ENCODE data around the gene KCNJ10. TPM values are rescaled to one million over a fixed set of nuclear protein-coding genes. Genes with fewer than 3 reads are reported as not detected.

Gene KCNJ10
- total RNA-seq, 8 experiments from 2014 or later, result 0.18 to 3.9 (median 0.50) TPM

- ATAC-seq (replicated peaks in 6 of 8), result peak in 5 of 8 experiments; percentile 89 to 94 (median 92)
- 0 to 83% (median 5%) methylated on average over 1 to 2 of the region's 2 CpGs; no CpG with 5 or more reads in 2 of the 10 experiments for WGBS, 10 experiments
- H3K27ac ChIP-seq, result peak overlapping the region; percentile 2 to 22
- no peak overlapping the region for H3K4me3 ChIP-seq
- in situ Hi-C loops (cut with MboI; ENCODE audit: low pct_unique_long_range_greater_than_20kb in 2 of 9, low sequenced_read_pairs in 9 of 9, unreplicated experiment in 9 of 9), result loop anchor here in 3 of 9 experiments (25.0 kb wide), 2 partner anchors 237 to 887 kb away; partner anchors contain the start of gene DUSP23 (in 3 of the 3)
- peaks cover 43 to 56% of the 10 kb centered on the region in 2 donors for H3K4me1 ChIP-seq (replicated peaks in 1 of 2)
These were observed 45.6 kb downstream of the KCNJ10 start for GRCh38 chr1:160024195-160024905.

DNA sequence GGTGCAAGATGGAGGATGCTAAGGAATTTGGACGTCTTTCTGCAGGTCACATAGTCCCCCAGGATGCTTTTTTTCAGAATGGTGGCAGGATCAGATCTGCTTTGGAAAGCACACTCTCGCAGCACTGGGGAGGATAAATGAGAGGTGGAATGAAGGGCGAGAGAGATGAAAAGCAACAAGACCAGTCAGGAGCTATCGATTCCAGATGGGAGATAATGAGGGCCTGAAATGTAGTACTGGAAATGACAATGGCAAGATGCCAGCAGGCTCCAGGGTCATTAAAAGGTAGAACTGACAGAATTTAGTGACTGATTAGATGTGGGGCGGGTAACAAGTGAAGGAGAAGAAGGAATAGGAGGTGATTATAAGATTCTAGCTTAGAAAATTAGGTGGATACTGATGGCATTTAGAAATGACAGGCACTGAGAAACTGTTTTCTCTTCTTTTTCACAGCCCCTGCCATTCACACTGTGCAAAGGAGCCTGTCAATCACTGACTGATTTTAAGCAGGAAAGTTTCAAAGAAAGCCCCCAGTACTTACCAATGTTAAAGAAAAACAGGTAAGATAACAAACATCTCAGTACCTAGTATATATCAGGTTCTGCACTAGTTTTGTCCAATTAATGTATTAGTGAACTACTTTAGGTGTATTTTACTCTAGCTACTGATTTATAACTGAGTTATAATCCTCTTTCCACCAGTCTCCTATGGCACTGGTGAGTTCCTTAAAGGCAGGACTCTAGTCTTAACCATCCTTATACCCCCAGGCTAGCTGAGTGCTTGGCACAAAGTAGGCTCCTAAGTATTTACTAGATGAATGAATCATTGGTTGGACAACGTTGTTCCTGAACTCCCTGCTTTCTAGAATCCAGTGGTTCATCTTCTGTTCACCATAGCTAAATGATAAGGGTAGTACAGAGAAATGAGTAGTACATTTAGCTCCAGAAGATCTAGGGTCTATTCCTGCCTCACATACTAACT is 47.3 kb downstream of the KCNJ10 start:
- peak in 7 of 8 experiments; percentile 14 to 68 (median 35) for ATAC-seq (replicated peaks in 6 of 8)
- in situ Hi-C loops (cut with MboI; ENCODE audit: low pct_unique_long_range_greater_than_20kb in 2 of 9, low sequenced_read_pairs in 9 of 9, unreplicated experiment in 9 of 9), result loop anchor here in 3 of 9 experiments (25.0 kb wide), 2 partner anchors 235 to 885 kb away; partner anchors contain the start of gene DUSP23 (in 3 of the 3)
- WGBS, 10 experiments, result 18 to 100% (median 36%) methylated on average over 1 to 6 of the region's 6 CpGs; no CpG with 5 or more reads in 1 of the 10 experiments

DNA sequence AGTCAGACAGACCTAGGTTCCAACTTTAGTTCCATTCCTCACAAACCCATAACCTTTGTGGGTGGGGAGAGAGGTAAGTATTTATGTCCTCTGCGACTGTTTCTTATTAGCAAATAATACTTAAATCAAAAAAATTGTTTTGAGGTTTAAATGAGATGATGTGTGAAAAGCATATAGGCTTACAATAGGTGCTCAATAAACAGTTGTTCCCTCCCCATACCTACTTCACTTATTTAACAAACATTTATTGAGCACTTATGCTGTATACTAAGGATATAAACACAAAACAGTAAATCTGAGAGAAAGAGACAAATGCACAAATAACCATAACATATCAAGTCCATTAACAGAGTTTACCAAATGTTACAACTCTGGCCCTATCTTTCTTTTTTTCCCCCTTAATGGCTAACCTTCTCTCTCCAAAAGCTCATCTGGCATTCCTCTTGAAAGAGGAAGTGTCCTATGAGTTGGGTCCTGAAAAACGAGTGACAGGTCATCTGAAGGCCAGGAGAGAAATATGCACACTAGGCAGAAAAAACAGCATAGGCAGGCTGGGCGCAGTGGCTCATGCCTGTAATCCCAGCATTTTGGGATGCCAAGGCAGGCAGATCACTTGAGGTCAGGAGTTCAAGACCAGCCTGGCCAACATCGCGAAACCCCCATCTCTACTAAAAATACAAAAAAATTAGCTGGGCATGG is 48.4 kb downstream of the KCNJ10 start:
- peaks cover 38 to 44% of the 10 kb centered on the region in 2 donors for H3K4me1 ChIP-seq (replicated peaks in 1 of 2)
- no peak for ATAC-seq (replicated peaks in 6 of 8)
- H3K27ac ChIP-seq, result peak overlapping the region; percentile 30 to 64
- in situ Hi-C loops (cut with MboI; ENCODE audit: low pct_unique_long_range_greater_than_20kb in 2 of 9, low sequenced_read_pairs in 9 of 9, unreplicated experiment in 9 of 9), result loop anchor here in 3 of 9 experiments (25.0 kb wide), 2 partner anchors 234 to 884 kb away; partner anchors contain the start of gene DUSP23 (in 3 of the 3)
- H3K4me3 ChIP-seq, result no peak overlapping the region
- WGBS, 10 experiments, result 60 to 100% (median 88%) methylated on average over 1 to 5 of the region's 5 CpGs

More for the DNA sequence above, 47.3 kb downstream of the KCNJ10 start:
- Histone ChIP-seq H3K4me3 (no peak overlapping the region), H3K27ac (peak overlapping the region; percentile 30 to 64), H3K4me1 (replicated peaks in 1 of 2) (peaks cover 38 to 44% of the 10 kb centered on the region in 2 donors)

- peaks cover 34 to 38% of the 10 kb centered on the region in 2 donors for H3K4me1 ChIP-seq (replicated peaks in 1 of 2)
- no peak overlapping the region for H3K27ac ChIP-seq
- in situ Hi-C loops (cut with MboI; ENCODE audit: low pct_unique_long_range_greater_than_20kb in 2 of 9, low sequenced_read_pairs in 9 of 9, unreplicated experiment in 9 of 9), result loop anchor here in 3 of 9 experiments (25.0 kb wide), 2 partner anchors 233 to 883 kb away; partner anchors contain the start of gene DUSP23 (in 3 of the 3)
- WGBS, 10 experiments, result 70 to 100% (median 99%) methylated on average over 1 to 5 of the region's 5 CpGs; no CpG with 5 or more reads in 4 of the 10 experiments
- no peak overlapping the region for H3K4me3 ChIP-seq
- ATAC-seq (replicated peaks in 6 of 8), result no peak
These were observed 49.8 kb downstream of the KCNJ10 start for GRCh38 chr1:160020196-160020595.

- Histone ChIP-seq H3K4me1 (replicated peaks in 1 of 2) (peaks cover 23 to 26% of the 10 kb centered on the region in 2 donors), H3K27ac (no peak overlapping the region), H3K4me3 (no peak overlapping the region)
- in situ Hi-C loops (cut with MboI; ENCODE audit: low pct_unique_long_range_greater_than_20kb in 2 of 9, low sequenced_read_pairs in 9 of 9, unreplicated experiment in 9 of 9), result loop anchor here in 3 of 9 experiments (25.0 kb wide), 2 partner anchors 232 to 882 kb away; partner anchors contain the start of gene DUSP23 (in 3 of the 3)
- 20 to 100% (median 90%) methylated on average over 1 of the region's 1 CpG; no CpG with 5 or more reads in 5 of the 10 experiments for WGBS, 10 experiments
- peak in 4 of 8 experiments; percentile 15 to 69 (median 28) for ATAC-seq (replicated peaks in 6 of 8)
These were observed 51.1 kb downstream of the KCNJ10 start for GRCh38 chr1:160018900-160019299.

GRCh38 chr1:160018347-160018746 is 51.6 kb downstream of the KCNJ10 start:
- Histone ChIP-seq H3K4me3 (no peak overlapping the region), H3K27ac (no peak overlapping the region), H3K4me1 (replicated peaks in 1 of 2) (peaks cover 17 to 20% of the 10 kb centered on the region in 2 donors)
- ATAC-seq (replicated peaks in 6 of 8), result peak in 4 of 8 experiments; percentile 46 to 98 (median 82)
- in situ Hi-C loops (cut with MboI; ENCODE audit: low pct_unique_long_range_greater_than_20kb in 2 of 9, low sequenced_read_pairs in 9 of 9, unreplicated experiment in 9 of 9), result loop anchor here in 3 of 9 experiments (25.0 kb wide), 2 partner anchors 231 to 881 kb away; partner anchors contain the start of gene DUSP23 (in 3 of the 3)
- 14 to 100% (median 80%) methylated on average over 1 to 3 of the region's 3 CpGs for WGBS, 10 experiments

DNA sequence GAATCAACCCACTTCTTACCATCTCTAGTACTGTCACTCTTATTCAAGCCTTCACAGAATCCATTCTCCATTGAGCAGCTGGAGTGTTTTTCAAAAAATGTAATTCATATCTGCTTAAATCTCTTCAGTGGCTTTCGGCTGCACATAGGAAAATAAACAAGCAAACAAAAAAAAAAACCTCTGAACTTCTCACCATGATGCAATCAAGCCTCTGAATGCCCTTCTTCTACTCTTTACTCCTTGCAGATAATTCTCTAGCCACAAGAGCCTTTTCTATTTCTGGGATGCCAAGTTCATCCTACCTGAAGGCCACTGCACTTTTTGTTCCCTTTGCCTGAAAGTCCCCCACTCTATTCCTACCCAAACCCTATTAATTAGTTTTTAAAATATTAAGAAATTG is 52.4 kb downstream of the KCNJ10 start:
- in situ Hi-C loops (cut with MboI; ENCODE audit: low pct_unique_long_range_greater_than_20kb in 2 of 9, low sequenced_read_pairs in 9 of 9, unreplicated experiment in 9 of 9), result loop anchor here in 3 of 9 experiments (25.0 kb wide), 2 partner anchors 230 to 880 kb away; partner anchors contain the start of gene DUSP23 (in 3 of the 3)
- ATAC-seq (replicated peaks in 6 of 8), result no peak
- 20 to 100% (median 91%) methylated on average over 1 of the region's 1 CpG; no CpG with 5 or more reads in 2 of the 10 experiments for WGBS, 10 experiments
- Histone ChIP-seq H3K27ac (no peak overlapping the region), H3K4me3 (no peak overlapping the region), H3K4me1 (replicated peaks in 1 of 2) (peaks cover 10 to 12% of the 10 kb centered on the region in 2 donors)

GRCh38 chr1:160011781-160012180 is 58.2 kb downstream of the KCNJ10 start:
- WGBS, 10 experiments, result 28 to 81% (median 70%) methylated on average over 2 to 3 of the region's 3 CpGs; no CpG with 5 or more reads in 5 of the 10 experiments
- Histone ChIP-seq H3K27ac (no peak overlapping the region), H3K4me1 (replicated peaks in 1 of 2) (peaks cover 12 to 22% of the 10 kb centered on the region in 2 donors), H3K4me3 (no peak overlapping the region)
- no peak for ATAC-seq (replicated peaks in 6 of 8)
- in situ Hi-C loops (cut with MboI; ENCODE audit: low pct_unique_long_range_greater_than_20kb in 2 of 9, low sequenced_read_pairs in 9 of 9, unreplicated experiment in 9 of 9), result loop anchor here in 3 of 9 experiments (25.0 kb wide), 2 partner anchors 224 to 874 kb away; partner anchors contain the start of gene DUSP23 (in 3 of the 3)

DNA sequence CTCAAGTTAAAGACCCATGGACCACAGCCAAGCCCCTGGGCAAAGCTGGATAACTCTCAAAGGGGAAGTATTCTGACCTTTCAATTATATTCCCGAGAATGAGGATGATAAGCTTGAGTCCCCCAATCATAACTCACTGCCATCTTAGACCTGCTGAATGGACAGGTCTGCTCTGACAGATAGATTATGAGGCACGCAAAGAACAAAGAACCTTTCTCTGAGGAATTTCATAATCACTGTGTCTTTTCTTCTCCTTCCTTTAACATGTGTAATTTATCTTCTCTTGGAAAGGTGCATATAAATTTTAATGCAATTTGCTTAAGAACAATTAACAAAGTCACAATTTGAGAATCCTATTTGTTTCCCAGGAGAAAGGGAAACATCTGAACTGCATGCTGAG is 60.2 kb downstream of the KCNJ10 start:
- 0 to 70% (median 50%) methylated on average over 1 to 2 of the region's 2 CpGs; no CpG with 5 or more reads in 2 of the 10 experiments for whole genome bisulfite sequencing, 10 experiments
- no peak overlapping the region for H3K4me3 ChIP-seq
- H3K27ac ChIP-seq, result no peak overlapping the region
- peak in 2 of 8 experiments; percentile 19 to 54 for ATAC-seq (replicated peaks in 6 of 8)
- peaks cover 16 to 22% of the 10 kb centered on the region in 2 donors for H3K4me1 ChIP-seq (replicated peaks in 1 of 2)
- in situ Hi-C loops (cut with MboI; ENCODE audit: low pct_unique_long_range_greater_than_20kb in 2 of 9, low sequenced_read_pairs in 9 of 9, unreplicated experiment in 9 of 9), result loop anchor here in 4 of 9 experiments (5.0 to 25.0 kb wide), 4 partner anchors 72 to 872 kb away; partner anchors contain the start of gene DUSP23 (in 3 of the 4)

GRCh38 chr1:160009081-160009480 is 60.9 kb downstream of the KCNJ10 start:
- ATAC-seq (replicated peaks in 6 of 8), result no peak
- in situ Hi-C loops (cut with MboI; ENCODE audit: low pct_unique_long_range_greater_than_20kb in 2 of 9, low sequenced_read_pairs in 9 of 9, unreplicated experiment in 9 of 9), result loop anchor here in 4 of 9 experiments (5.0 to 25.0 kb wide), 4 partner anchors 72 to 872 kb away; partner anchors contain the start of gene DUSP23 (in 3 of the 4)
- H3K4me1 ChIP-seq (replicated peaks in 1 of 2), result peaks cover 16 to 22% of the 10 kb centered on the region in 2 donors
- WGBS, 10 experiments, result 25 to 100% (median 63%) methylated on average over 1 to 2 of the region's 2 CpGs; no CpG with 5 or more reads in 2 of the 10 experiments
- no peak overlapping the region for H3K27ac ChIP-seq
- no peak overlapping the region for H3K4me3 ChIP-seq

DNA sequence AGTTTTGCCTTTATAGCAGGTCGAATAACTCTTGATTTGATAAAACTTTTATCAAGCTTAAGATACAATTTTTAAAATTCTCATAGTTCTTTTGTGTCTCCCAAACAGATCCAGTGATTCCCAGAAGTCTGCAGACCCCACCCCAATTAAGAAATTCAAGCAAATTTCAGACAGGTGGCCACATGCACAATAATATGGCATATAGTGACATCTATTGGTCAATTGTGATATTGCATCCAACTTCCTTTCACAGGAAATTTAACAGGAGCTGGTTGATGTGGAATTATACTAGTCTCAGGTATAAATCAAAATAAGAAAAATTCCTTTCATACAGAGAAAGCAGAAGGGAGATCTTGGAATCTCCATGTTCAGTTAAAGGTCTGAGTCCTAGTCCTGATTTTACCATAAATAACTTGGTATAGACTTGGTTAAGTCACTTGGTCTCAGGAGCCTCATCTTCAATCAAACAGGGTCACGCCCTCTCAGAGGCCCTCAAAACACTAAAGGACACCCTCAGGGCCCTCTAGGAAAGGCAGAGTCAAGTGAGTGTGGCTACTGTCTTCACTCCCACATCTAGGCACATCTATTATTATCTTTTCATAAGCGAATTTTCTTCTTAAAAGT is 62.3 kb downstream of the KCNJ10 start:
- ATAC-seq (replicated peaks in 6 of 8), result peak in 1 of 8 experiments; percentile 42
- Histone ChIP-seq H3K27ac (no peak overlapping the region), H3K4me3 (no peak overlapping the region), H3K4me1 (replicated peaks in 1 of 2) (peaks cover 16 to 22% of the 10 kb centered on the region in 2 donors)
- WGBS, 10 experiments, result 0 to 69% (median 49%) methylated on average over 1 to 3 of the region's 3 CpGs
- in situ Hi-C loops (cut with MboI; ENCODE audit: low pct_unique_long_range_greater_than_20kb in 2 of 9, low sequenced_read_pairs in 9 of 9, unreplicated experiment in 9 of 9), result loop anchor here in 4 of 9 experiments (5.0 to 25.0 kb wide), 4 partner anchors 70 to 870 kb away; partner anchors contain the start of gene DUSP23 (in 3 of the 4)
